B cell (primary cell): ENCODE measurements around the gene CCDC183.
"Not testable (repeated sequence)": the region's sequence is repeated elsewhere in the genome, so short reads cannot be mapped to it uniquely, and the experiment has no call there.

ENCODE experiments used
- CTCF ChIP-seq: fragments of 200-600 bp; IDR thresholded peaks from one replicate; pipeline ENCODE4 v1.8.0; 2022; ENCODE audit warnings: antibody characterized with exemption, mild to moderate bottlenecking
- EZH2 ChIP-seq: IDR thresholded peaks from 2 replicates; pipeline ENCODE4 v1.6.1; 2012; ENCODE audit warnings: borderline replicate concordance, low read depth, mild to moderate bottlenecking, moderate library complexity, low read length; ENCODE audit not compliant: insufficient read depth, poor library complexity, severe bottlenecking

DNA sequence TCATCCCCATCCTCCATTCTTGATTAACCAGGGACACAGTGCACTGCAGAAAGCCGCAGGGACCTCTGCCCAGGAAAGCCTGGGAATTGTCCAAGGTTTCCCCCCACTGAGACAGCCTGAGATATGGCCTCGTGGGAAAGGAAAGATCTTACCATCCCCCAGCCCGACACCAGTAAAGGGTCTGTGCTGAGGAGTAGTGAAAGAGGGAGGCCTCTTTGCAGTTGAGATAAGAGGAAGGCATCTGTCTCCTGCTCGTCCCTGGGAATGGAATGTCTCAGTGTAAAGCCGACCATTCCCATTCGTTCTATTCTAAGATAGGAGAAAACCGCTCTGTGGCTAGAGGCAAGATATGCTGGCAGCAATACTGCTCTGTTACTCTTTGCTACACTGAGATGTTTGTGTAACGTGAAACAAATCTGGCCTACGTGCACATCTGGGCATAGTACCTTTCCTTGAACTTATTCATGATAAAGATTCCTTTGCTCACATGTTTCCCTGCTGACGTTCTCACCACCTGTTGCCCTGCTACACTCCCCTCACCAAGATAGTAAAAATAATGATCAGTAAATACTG, 723 bp downstream of the CCDC183 start:
- TF ChIP-seq EZH2, CTCF: not testable (repeated sequence)
